Neural crest cell (in vitro differentiated cells): ENCODE results near the gene HOXD12. TPM values are rescaled to one million over a fixed set of nuclear protein-coding genes. Genes with fewer than 3 reads are reported as not detected.

Experiments used
- DNase-seq: peaks from one replicate; pipeline ENCODE4 v3.0.0; 2021; ENCODE audit warnings: low read depth, mixed read lengths, low spot score
- H3K27ac Mint-ChIP-seq: one replicate; pipeline ENCODE4 v1.8.0; 2021; ENCODE audit warnings: mild to moderate bottlenecking, mixed read lengths; ENCODE audit not compliant: unreplicated experiment
- H3K27me3 Mint-ChIP-seq: 2 replicates; pipeline ENCODE4 v1.8.0; 2021; ENCODE audit warnings: low read depth, mild to moderate bottlenecking, mixed read lengths
- H3K36me3 Mint-ChIP-seq: 2 replicates; pipeline ENCODE4 v1.8.0; 2021; ENCODE audit warnings: low read depth, mild to moderate bottlenecking, mixed read lengths
- H3K4me1 Mint-ChIP-seq: 2 replicates; pipeline ENCODE4 v1.8.0; 2021; ENCODE audit warnings: mixed read lengths
- H3K4me3 Mint-ChIP-seq: one replicate; pipeline ENCODE4 v1.8.0; 2021; ENCODE audit warnings: mild to moderate bottlenecking, mixed read lengths
- H3K9me3 Mint-ChIP-seq: 2 replicates; pipeline ENCODE4 v1.8.0; 2021; ENCODE audit warnings: mixed read lengths
- total RNA-seq: library from RNA; stranded (reverse); gene quantifications from 2 replicates; pipeline ENCODE4 v1.2.1, GENCODE V29; 2021
- TF ChIP-seq, protein P1 (sequence below): fragments of 200-600 bp; sonication (generic); conservative IDR thresholded peaks from 2 replicates; pipeline ENCODE4 v1.5.0; 2021; ENCODE audit warnings: antibody characterized with exemption, mild to moderate bottlenecking

HOXD12 gene
- total RNA-seq, 1 donor from 2014 or later: not detected

- DNase-seq: no peak
- Mint-ChIP-seq H3K36me3 (no peaks in the 10 kb centered on the region), H3K9me3 (no peaks in the 10 kb centered on the region), H3K27ac (no peak overlapping the region), H3K4me1 (peaks cover 17% of the 10 kb centered on the region), H3K27me3 (peaks cover 91% of the 10 kb centered on the region), H3K4me3 (peak overlapping the region; percentile 28)
- TF ChIP-seq, protein P1, sequence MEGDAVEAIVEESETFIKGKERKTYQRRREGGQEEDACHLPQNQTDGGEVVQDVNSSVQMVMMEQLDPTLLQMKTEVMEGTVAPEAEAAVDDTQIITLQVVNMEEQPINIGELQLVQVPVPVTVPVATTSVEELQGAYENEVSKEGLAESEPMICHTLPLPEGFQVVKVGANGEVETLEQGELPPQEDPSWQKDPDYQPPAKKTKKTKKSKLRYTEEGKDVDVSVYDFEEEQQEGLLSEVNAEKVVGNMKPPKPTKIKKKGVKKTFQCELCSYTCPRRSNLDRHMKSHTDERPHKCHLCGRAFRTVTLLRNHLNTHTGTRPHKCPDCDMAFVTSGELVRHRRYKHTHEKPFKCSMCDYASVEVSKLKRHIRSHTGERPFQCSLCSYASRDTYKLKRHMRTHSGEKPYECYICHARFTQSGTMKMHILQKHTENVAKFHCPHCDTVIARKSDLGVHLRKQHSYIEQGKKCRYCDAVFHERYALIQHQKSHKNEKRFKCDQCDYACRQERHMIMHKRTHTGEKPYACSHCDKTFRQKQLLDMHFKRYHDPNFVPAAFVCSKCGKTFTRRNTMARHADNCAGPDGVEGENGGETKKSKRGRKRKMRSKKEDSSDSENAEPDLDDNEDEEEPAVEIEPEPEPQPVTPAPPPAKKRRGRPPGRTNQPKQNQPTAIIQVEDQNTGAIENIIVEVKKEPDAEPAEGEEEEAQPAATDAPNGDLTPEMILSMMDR: no peak
Observed at GRCh38 chr2:176127774-176128072, 28.1 kb downstream of the HOXD12 start.

DNA sequence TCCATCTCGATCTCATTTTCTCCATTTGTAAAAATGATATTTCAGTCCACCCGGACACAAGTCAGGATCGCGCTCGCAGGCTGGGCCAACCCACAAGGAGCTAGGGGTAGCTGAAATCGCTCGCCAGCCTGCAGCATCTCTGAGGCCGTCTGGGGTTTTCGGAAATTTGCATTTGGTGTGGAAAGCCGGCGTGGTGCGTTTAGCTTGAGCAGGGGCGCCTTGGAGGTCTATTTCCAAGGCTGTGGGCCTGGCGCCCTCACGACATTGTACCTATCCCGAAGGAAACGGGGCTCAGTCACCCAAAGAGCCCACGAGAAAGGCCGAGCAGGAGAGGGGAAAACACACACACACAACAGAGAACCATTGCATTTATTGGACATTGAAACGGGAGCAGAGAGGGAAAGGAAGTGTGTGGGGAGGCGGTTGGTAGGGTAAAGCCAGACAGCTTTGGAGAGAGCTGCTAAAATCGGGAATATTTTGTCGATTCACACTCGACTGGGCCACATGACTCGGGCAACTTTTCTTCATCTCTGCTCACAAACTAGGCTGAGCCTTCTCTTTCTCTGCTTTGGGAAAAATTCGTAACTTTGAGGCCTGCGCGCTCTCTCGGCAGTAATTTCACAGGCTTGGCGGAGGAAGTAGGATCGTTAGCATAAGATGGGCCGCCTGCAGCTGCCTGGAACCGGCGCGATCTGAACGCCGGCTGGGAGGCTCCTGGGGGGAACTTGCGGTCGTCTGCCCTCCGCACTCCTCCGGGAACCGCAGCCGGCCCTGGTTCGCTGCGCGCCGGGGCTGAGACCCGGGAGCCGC, 28.8 kb downstream of the HOXD12 start:
- Mint-ChIP-seq H3K9me3 (no peaks in the 10 kb centered on the region), H3K4me3 (peak overlapping the region; percentile 81), H3K4me1 (peaks cover 17% of the 10 kb centered on the region), H3K27me3 (peaks cover 94% of the 10 kb centered on the region), H3K36me3 (no peaks in the 10 kb centered on the region), H3K27ac (no peak overlapping the region)
- TF ChIP-seq, protein P1: no peak
- no peak for DNase-seq

- H3K4me1 Mint-ChIP-seq: peaks cover 17% of the 10 kb centered on the region
- peaks cover 94% of the 10 kb centered on the region for H3K27me3 Mint-ChIP-seq
- TF ChIP-seq, protein P1: no peak
- no peaks in the 10 kb centered on the region for H3K36me3 Mint-ChIP-seq
- H3K9me3 Mint-ChIP-seq: no peaks in the 10 kb centered on the region
- H3K27ac Mint-ChIP-seq: no peak within 1 kb of the TSS
- peak within 1 kb of the TSS; percentile 81 for H3K4me3 Mint-ChIP-seq
- DNase-seq: peak; percentile 48
Observed at GRCh38 chr2:176128982-176129796, 29.6 kb downstream of the HOXD12 start, which contains the start of gene HOXD8. Gene HOXD8, plus strand, starts transcription at chr2:176129705. Its CDS starts 662 bp downstream, at chr2:176130367.

- no peak overlapping the region for H3K27ac Mint-ChIP-seq
- TF ChIP-seq, protein P1: no peak
- peaks cover 17% of the 10 kb centered on the region for H3K4me1 Mint-ChIP-seq
- H3K9me3 Mint-ChIP-seq: no peaks in the 10 kb centered on the region
- no peak overlapping the region for H3K4me3 Mint-ChIP-seq
- H3K27me3 Mint-ChIP-seq: peaks cover 94% of the 10 kb centered on the region
- DNase-seq: no peak
- H3K36me3 Mint-ChIP-seq: no peaks in the 10 kb centered on the region
Observed at GRCh38 chr2:176129813-176130146, 30.2 kb downstream of the HOXD12 start.

- peaks cover 17% of the 10 kb centered on the region for H3K4me1 Mint-ChIP-seq
- DNase-seq: no peak
- H3K27ac Mint-ChIP-seq: no peak overlapping the region
- TF ChIP-seq, protein P1: no peak
- H3K9me3 Mint-ChIP-seq: no peaks in the 10 kb centered on the region
- peaks cover 94% of the 10 kb centered on the region for H3K27me3 Mint-ChIP-seq
- H3K36me3 Mint-ChIP-seq: no peaks in the 10 kb centered on the region
- H3K4me3 Mint-ChIP-seq: peak overlapping the region; percentile 82
Observed at GRCh38 chr2:176130147-176130956, 30.8 kb downstream of the HOXD12 start.
